Measurements from ENCODE around the gene KDM8.

The KDM8 gene

DNA sequence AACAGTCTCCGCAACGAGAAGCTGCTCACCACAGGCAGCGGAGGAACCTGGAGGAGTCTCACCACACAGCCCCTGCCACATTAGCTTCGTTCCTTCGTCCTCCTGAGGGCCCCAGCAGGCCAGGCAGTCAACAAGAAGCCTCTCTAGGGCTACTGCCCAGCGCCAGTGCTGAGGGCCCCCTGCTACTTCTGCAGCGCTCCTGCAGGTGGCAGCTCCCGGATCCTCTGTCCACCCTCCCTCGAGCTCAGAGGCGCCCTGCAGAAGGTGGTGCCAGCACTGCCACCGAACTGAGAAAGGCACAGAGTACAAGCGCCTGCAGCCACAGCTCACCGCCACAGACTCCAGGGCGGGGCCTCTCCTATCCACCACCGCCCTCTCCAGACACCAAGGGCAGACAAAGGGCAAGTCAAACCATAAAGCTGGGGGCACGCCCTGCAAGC is 27.3 kb downstream of the KDM8 start:
- no peak for DNase-seq (ENCODE audit: low read depth)

DNA sequence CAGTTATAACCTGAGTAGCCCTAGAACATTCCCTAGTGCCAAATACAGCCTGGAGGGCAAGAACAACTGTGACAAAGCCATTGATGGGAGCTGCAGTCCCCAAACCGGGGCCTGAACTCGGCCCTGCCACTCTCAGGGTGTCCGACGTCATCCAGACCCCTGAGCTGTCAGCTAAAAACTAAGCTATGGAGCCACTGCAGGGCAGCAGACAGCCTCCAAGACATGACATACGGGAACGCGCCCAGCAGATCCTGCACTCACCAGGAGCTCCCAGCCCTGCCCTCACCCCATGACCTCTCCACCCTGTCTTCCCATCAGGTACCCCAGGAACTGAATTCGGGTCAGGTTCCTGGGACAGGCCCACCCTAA is 28.4 kb downstream of the KDM8 start:
- DNase-seq (ENCODE audit: low read depth) = no peak

DNA sequence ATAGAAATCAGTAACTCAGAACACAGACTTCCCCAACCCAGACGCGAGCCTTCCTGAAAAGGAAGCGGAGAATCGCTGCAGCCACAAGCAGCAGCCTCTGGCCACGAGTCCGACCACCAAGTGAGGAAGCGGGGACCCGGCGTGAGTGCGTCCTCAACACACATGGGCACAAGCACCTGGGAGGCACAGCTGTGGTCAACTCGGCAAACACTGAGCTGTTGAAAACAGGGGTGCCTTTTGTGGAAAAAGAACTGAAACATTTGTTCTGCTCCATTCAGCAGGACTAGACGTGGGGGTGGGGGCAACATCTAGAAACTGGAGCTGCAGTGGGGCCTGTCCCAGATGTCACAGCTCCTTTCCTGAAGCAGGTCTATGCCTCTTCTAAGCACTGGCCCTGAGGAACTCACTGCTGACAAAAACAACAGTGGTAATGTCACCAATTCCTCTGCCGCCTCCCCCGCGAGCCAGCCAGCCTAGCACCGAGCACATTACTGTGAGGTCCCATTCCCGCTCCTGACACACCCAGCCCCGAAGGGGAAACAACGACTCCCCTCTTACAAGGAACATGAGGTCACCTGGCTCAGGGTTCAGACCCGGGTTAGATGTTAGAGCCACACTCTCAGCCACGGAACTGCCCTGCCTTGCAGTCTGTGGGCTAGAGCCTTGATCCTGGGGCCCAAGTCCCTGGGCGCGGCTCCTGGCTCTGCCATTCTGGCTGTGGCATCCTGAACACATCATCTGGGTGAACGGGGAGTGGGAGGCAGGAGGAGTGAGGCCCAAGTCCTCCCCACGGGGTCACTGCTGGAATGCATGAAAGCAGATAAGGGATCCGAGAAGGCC is 29.0 kb downstream of the KDM8 start:
- no peak for DNase-seq (ENCODE audit: low read depth)

DNA sequence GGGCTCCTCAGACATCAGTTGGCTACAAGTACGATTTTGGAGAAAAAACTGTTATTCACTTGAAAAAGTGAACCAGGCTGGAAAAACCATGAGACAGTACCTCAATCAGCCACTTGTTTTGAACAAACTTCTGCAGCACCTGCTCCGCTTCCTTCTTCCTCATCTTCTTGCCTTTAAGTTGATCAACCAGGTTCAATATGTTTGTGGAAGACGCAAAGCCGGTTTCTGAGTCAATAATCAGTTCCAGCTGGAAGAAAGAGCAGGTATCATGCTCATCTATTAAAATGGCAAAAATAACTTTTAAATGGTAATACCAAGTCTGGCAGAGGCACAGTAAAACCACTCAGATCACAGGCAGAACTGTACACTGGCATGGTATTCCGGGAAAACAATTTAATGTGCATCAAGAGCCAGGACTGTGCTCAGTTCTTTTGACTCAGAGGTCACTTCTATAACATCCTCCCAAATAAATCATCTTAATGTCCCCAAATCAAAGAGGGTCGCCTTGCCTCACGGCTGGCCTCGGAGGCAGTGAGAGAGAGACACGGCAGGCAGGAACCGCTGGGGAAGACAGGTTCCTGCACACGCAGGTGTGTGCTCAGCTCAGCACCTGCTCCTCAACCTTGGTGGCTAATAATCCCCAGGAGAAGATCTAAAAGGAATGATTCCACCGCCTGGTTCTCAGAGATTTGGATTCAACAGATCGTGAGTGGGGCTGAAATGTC is 29.7 kb downstream of the KDM8 start:
- DNase-seq (ENCODE audit: low read depth) = no peak

DNA sequence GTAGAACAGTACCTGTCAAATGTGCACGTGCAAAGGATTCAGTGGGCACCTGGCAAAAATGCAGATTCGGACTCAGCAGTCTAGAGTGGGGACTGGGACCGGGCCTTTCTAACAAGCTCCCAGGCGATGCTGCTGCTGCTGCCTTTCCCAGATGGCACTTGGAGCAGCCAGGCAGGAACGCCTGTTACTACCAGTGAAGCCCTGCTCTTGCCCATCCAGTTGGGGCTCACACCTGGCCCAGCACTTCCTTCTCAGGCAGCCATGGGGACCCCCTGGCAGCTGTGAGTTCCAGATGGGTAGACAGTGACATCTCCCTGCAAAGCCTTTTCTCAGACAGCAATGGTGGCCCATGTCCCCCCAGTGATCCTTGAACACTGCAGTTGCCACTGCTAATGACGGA is 30.4 kb downstream of the KDM8 start:
- DNase-seq (ENCODE audit: low read depth) = no peak

DNA sequence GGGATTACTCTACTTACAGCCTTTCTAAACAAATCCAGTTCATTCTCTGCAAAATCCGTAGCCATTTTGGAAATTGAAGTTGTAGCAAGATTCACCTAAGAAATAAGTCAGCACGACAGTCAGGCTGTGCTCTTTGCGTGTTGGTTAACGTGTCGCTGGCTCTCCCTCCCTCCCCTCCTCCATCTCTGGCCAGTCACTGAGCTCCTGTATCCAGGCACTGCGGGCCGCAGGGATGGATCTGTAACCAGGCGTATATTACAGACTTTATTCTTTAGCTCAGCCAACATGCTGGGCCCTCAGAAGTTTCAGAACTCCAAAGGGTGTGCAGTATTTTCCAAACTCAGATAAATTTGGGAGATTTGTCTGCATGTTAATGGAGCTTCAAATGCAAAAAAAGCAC is 30.8 kb downstream of the KDM8 start:
- no peak for DNase-seq (ENCODE audit: low read depth)

DNA sequence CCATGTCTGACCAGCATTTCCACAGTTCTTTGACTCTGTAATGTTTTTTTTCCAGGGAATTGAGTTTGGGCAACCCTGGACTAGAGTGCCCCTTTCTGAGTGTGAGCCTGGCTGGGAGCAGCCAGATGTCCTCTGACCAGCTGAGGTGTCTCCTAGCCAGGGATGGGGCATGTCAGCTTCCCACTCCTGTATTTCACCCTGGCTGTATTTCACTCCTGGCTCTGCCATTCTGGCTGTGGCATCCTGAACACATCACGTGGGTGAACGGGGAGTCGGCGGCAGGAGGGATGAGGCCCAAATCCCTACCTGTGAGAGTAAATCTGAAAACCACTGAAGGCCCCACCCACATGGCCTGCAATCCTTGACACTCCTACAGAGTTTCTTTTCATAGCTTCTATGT is 31.3 kb downstream of the KDM8 start:
- DNase-seq (ENCODE audit: low read depth) = no peak

DNA sequence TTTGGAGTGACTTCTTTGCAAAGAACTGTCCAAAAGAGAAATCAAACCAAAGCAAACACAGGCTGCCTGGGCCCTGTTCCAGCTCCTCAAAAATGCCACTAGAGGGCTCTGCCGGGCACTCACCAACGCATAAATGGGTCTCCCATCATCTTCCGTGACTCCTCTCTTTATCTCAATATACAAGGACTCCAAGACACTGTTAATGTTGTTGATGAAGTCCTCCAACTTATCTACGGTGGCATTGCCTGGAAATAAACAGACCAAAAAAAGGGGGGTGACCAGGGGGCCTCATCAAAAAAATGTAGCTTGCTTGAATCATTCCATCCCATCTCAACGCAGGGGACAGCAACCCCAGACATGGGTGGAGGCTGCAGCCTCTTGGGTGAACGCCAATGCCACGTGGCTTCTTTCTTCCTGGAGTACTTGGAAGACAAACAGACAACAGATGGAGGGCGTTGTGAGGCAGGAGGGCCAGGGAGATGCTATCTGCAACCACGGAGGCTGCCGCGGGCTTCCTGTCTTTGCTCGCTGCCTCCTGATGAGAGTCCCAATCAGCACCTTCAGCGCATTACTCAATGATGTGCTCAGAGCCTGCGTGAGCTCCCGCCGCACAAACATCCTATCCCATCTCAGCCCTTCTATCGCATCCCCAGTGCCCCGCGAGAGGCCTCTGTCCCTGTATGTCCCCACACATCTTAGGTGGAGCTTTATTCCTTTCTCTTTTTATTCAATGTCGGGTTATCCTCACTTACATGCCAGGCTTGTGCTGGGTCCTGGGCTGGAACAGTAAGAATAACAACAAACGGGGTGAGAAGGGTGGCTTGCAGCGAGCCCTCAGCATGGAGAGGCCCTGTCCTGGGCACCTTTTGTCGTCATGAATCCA is 32.0 kb downstream of the KDM8 start:
- no peak for DNase-seq (ENCODE audit: low read depth)

DNA sequence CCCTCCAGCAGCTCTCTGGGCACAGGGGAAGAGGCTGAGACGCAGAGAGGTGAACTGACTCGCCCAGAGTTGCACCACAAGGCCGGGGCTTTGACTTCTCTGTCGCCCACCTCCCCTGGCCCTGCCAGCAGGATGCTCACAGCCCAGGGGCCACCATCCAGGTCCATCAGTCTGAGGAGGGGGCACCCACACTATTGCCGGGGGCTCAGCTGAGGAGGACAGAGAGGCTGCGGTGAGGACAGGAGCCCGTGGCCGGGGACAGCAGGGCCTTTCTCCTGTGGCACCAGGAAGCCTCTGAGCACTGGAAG is 32.6 kb downstream of the KDM8 start:
- no peak for DNase-seq (ENCODE audit: low read depth)

DNA sequence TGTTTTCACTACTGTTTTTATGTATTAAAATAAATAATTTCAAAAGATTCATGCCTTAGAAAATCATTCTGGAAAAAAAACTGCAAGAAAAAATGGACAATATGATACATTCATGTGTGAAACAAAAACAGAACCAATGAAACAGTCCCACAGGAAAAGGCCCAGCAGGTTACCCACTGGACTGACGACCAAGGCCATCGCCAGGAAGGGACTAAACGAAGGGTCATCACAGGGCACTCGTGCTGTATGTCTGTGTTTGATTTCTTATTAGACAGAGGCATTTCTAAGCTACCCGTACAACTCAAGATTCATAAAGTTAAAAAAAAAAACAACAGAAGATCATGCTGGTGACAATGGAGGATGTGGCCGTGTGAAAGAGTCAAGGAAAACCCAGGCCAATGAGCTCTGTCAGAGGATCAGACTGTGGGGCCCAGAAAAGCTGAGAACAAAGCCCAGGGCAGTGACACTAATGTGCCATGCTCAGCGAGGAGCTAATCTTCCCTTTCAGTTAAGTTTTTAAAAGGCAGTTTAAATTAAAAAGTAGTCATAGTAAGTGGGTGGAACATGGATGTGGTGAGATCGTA is 33.4 kb downstream of the KDM8 start:
- DNase-seq (ENCODE audit: low read depth) = no peak

DNA sequence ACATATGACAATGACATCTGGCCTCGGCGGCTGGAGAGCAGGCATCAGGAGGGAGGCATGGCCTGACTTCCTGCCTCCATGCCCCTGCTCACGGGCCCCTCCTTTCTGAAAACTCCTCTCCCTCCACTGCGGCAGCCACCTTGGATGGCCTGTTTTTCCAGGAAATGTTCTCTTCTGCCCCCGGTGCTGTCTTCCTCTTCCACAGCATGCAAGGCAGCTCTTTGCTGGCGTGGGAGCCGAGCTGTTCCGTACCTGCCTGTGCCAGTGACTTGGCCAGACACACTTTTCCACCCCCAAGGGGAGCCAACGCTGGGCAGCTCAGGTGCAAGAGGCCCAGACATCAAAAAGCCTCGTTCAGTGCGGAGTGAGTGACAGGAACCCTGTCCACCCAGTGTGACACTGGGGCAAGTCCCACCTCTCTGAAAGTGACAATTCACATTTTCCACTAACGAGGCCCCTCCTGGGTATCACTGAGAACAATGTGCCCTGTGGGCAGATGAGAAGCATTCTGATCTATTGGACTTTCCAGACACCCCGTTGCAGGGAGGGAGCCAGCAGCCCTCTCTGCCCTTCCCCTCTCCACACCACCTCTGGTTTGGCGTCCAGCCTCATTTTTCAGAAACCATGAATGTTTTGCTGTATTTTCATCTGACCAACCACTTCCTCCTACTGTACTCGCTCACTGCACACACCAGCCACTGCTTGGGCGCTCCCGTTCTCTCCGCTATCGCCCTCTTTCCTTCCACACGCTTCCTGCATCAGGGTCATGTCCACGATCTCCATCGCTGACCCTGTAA is 34.1 kb downstream of the KDM8 start:
- no peak for DNase-seq (ENCODE audit: low read depth)

DNA sequence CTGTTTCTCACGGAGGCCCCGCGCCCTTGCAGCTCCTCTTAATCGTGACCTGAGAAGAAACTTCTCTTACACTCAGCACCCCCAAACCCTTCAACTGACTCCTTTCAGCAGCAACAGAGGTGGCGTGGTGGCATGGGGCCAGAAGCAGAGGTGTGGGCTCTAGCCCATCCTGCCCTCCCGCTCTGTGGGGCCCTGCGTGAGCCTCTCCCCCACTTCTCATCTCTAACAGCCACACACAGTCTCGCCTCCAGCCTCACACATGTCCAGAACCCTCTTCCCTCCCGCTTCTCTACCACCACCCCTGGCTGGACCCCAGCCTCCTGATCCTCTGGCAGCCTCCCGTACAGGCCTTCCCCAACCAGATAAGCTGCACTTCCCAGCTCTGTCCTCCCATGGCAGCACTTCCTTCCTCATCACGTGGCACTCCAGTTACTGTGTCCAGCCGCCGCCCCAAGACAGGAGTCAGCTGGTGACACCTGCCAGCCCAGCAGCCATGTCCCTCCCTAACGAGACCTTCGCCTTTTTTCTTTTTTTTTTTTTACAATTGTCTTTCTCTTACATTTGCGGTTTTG is 34.8 kb downstream of the KDM8 start:
- DNase-seq (ENCODE audit: low read depth) = no peak

DNA sequence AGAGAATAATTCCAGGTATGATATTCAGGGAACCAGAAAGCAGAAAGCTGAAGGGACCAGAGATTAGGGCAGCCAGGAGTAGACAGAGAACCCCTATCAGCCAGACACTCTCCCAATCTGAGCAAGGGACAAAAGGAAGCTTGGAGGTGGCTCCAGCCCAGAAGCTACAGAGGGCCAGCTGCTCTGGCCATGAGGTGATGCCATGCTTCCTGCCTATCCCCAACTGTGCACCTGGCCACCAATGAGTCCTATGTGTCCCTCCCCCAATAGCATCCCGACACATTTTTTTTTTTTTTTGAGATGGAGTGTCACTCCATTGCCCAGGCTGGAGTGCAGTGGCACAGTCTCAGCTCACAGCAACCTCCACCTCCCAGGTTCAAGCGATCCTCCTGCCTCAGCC is 35.3 kb downstream of the KDM8 start:
- DNase-seq (ENCODE audit: low read depth) = no peak

DNA sequence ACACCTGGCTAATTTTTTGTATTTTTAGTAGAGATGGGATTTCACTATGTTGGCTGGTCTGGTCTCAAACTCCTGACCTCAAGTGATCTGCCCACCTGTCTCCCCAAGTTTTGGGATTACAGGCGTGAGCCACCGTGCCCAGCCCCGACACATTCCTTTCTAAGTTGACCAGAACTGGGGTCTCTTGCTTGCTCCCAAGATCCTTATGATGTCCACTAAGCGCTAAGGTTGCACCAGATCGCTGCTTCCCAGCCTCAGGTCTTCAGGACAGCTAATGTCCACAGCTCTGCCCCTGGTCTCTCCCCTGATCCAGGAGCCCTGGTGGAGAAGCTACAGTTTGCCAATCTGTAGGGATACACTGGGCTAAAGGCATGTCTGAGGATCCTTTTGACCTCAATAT is 35.7 kb downstream of the KDM8 start:
- no peak for DNase-seq (ENCODE audit: low read depth)

DNA sequence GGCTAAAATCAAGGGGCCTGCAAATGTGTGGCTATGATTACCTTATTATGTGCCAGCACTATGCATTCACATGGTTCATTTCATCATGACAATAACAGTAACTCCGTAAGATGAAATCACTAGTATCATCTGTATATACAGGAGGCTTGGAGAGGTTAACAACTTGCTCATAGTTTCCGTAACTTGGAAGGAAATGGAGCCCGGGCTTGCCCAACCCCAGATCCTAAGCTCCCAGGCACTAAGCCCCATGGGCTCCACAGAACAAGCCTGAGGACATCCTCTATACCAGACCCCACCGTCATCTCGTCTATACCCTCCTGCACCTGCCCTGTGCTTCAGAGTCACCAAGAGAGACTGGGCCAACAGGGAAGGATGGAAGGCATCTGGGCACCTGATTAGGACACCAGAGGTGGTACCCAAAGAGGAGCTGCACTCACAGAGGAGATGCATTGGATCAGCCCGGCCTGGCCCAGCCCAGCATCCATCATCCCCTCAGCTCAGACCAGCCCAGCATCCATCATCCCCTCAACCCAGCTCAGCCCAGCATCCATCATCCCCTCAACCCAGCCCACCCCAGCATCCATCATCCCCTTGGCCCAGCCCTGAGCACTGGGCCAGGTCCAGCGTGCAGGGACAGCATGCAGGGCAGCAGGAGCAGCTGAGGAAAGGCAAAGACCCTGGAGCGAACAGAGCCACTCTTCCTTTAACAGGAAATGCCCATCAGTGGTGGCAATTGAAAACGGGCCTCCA is 36.8 kb downstream of the KDM8 start:
- no peak for DNase-seq (ENCODE audit: low read depth)

DNA sequence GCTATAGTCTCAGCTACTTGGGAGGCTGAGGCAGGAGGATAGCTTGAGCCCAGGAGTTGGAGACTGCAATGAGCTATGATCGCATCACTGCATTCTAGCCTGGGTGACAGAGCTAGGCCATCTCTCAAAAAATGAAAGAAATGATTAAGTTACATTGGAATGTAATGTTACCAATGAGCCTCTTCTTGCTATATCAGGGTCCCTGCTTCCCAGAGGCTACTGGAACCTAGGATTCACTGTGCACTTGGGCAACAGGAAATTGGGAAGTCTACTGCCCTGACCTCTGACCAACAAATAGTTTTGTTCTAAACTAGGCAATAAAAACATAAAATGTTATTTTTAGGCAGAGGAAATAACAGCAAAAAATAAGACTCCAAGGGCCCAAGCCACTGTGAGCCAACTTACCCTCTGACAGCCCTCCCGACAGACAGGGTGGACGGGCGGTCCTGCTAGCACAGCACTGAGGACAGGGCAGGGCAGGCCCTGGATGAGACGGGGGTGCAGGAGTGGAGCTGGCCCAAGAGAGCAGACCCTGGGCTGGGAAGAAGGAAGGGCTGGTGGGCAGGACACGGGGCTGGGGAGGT is 37.7 kb downstream of the KDM8 start:
- no peak for DNase-seq (ENCODE audit: low read depth)

DNA sequence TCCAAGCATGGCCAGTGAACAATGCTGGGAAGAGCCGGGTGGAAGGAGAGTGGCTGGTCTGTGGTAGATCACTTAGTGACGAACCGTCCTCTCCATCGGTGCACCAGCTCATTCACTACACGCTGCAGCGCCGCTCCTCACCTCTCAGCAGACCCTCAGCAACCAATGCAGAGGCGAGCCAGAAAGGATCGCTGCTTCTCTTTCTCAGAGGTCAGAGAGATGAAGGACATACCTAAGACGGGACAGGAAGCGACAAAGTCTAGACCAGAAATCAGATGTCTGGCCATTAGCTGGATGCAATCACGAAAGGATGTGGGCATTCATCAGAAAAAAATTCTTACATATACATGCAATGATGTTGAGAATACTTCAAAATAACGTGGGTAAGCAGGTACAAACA is 38.3 kb downstream of the KDM8 start:
- no peak for DNase-seq (ENCODE audit: low read depth)

DNA sequence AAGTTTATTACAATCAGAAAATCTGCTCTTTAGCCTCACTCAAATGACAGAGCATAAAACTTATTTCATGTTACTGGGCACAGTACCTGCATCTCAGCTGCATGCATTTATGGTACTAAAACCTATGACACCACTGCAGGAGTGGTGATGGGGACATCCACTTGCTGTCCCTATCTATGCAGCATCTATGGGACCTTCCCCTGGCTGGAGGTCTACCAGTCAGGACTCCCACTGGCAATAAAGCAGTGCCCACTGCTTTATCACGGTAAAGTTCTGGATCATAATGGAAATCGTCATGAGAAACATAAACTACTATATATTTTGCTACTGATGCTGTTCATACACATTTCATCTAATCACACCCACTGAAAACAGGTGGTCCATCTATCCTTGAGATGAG is 39.1 kb downstream of the KDM8 start:
- no peak for DNase-seq (ENCODE audit: low read depth)

DNA sequence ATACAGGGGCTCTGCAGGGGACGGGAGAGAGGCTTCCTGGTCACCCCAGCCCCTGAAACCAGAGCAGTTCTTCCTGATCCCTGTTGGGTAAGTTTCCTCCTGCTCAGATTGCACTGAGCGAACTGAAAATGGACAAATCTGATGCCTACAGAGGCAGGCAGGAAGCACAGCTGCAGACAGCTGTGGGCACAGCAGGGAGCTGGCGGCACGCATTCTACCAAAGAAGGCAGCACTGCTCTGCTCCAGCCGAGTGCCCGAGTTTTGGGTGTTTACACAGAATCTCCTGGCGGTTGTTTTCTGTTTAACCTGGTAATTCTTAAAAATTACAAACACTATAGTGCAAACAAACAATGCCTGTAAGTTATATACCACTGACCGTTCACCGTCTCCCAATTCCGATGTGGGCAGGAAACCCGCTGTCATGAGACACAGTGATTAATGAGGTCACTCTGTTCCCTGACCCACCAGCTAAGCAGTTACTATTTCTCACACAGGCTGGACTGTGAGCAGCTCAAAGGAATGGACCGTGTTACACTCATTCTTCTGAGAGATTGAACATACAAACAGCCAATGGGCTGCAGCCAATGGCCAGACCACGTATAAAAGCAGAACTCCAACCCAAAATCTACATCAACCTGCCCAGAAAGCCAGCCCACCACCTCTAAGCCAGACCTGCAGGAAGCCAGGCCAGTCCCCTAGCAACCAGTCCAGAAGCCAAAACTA is 39.7 kb downstream of the KDM8 start:
- DNase-seq (ENCODE audit: low read depth) = no peak
